Neural cell (in vitro differentiated cells): ENCODE results near the gene CYTH3. TPM values are rescaled to one million over a fixed set of nuclear protein-coding genes. Genes with fewer than 3 reads are reported as not detected.

Source experiments
- H2AFZ ChIP-seq: fragments of 200-600, 300-800 bp; sonication (generic), shearing (Covaris generic); 2 replicates; pipeline ENCODE4 v1.6.0; 2014; ENCODE audit warnings: low read depth, mild to moderate bottlenecking, antibody characterized with exemption, low read length, moderate library complexity
- H3F3A ChIP-seq: fragments of 200-600 bp; shearing (Covaris generic); 2 replicates; pipeline ENCODE4 v1.6.1; 2016; ENCODE audit warnings: mild to moderate bottlenecking, moderate library complexity, mixed read lengths, antibody characterized with exemption, low read length; ENCODE audit not compliant: insufficient read depth, poor library complexity, severe bottlenecking
- H3K27ac ChIP-seq: fragments of 200-600, 300-800 bp; sonication (generic), shearing (Covaris generic); 2 replicates; pipeline ENCODE4 v1.5.1; 2014; ENCODE audit warnings: mild to moderate bottlenecking, low read length, moderate library complexity
- H3K27me3 ChIP-seq: fragments of 300-800, 200-600 bp; sonication (generic), shearing (Covaris generic); 2 replicates; pipeline ENCODE4 v1.6.0; 2014; ENCODE audit warnings: mild to moderate bottlenecking, low read depth, low read length, moderate library complexity; ENCODE audit not compliant: insufficient read depth
- H3K36me3 ChIP-seq: fragments of 300-800, 200-600 bp; sonication (generic), shearing (Covaris generic); 2 replicates; pipeline ENCODE4 v1.5.1; 2014; ENCODE audit warnings: mild to moderate bottlenecking, antibody characterized with exemption, low read length, moderate library complexity; ENCODE audit not compliant: insufficient read depth
- H3K4me2 ChIP-seq: fragments of 300-800, 200-600 bp; sonication (generic), shearing (Covaris generic); 2 replicates; pipeline ENCODE4 v1.6.0; 2014; ENCODE audit warnings: mild to moderate bottlenecking, low read length
- H3K4me3 ChIP-seq: fragments of 300-800, 200-600 bp; sonication (generic), shearing (Covaris generic); 2 replicates; pipeline ENCODE4 v1.5.1; 2014; ENCODE audit warnings: mild to moderate bottlenecking, low read length, moderate library complexity
- H3K79me2 ChIP-seq: fragments of 200-600 bp; shearing (Covaris generic); replicated peaks from 2 replicates; pipeline ENCODE4 v1.6.0; 2014; ENCODE audit warnings: mild to moderate bottlenecking, low read length, moderate library complexity; ENCODE audit not compliant: insufficient read depth
- H3K9ac ChIP-seq: fragments of 300-800, 200-600 bp; sonication (generic), shearing (Covaris generic); 2 replicates; pipeline ENCODE4 v1.6.1; 2016; ENCODE audit warnings: mild to moderate bottlenecking, low read length, mixed read lengths
- H3K9me2 ChIP-seq: fragments of 200-600 bp; shearing (Covaris generic); 2 replicates; pipeline ENCODE4 v1.6.1; 2016; ENCODE audit warnings: mild to moderate bottlenecking, low read length, mixed read lengths; ENCODE audit not compliant: insufficient read depth
- H3K9me3 ChIP-seq: fragments of 200-600, 300-800 bp; sonication (generic), shearing (Covaris generic); 2 replicates; pipeline ENCODE4 v1.6.1; 2016; ENCODE audit warnings: mild to moderate bottlenecking, mixed run types, low read length, moderate library complexity, mixed read lengths
- H4K20me1 ChIP-seq: fragments of 200-600 bp; shearing (Covaris generic); 2 replicates; pipeline ENCODE4 v1.6.1; 2016; ENCODE audit warnings: mild to moderate bottlenecking, mixed run types; ENCODE audit not compliant: insufficient read depth
- CTCF ChIP-seq: fragments of 450-650 bp; IDR thresholded peaks from 2 replicates; pipeline ENCODE4 v1.5.1; 2014; ENCODE audit warnings: antibody characterized with exemption, mild to moderate bottlenecking, moderate library complexity; ENCODE audit not compliant: poor library complexity, severe bottlenecking
- EP300 ChIP-seq: fragments of 450-650 bp; conservative IDR thresholded peaks from 2 replicates; pipeline ENCODE4 v1.6.1; 2014; ENCODE audit warnings: antibody characterized with exemption, mild to moderate bottlenecking, moderate library complexity; ENCODE audit not compliant: poor library complexity, severe bottlenecking
- EZH2 ChIP-seq: fragments of 200-600, 300-800 bp; shearing (Covaris generic), sonication (generic); IDR thresholded peaks from 2 replicates; pipeline ENCODE4 v1.6.1; 2014; ENCODE audit warnings: antibody characterized with exemption, low read length, borderline replicate concordance, mild to moderate bottlenecking; ENCODE audit not compliant: insufficient read depth, poor library complexity, severe bottlenecking
- MXI1 ChIP-seq: fragments of 450-650 bp; conservative IDR thresholded peaks from 2 replicates; pipeline ENCODE4 v1.6.1; 2014; ENCODE audit warnings: antibody characterized with exemption, mild to moderate bottlenecking; ENCODE audit not compliant: poor library complexity, severe bottlenecking
- POLR2AphosphoS5 ChIP-seq: IDR thresholded peaks from 2 replicates; pipeline ENCODE4 v1.6.1; 2012
- RAD21 ChIP-seq: fragments of 450-650 bp; conservative IDR thresholded peaks from 2 replicates; pipeline ENCODE4 v1.6.1; 2014; ENCODE audit warnings: antibody characterized with exemption, mild to moderate bottlenecking, moderate library complexity
- REST ChIP-seq: IDR thresholded peaks from 2 replicates; pipeline ENCODE4 v1.6.1; 2012; ENCODE audit warnings: borderline replicate concordance
- SMC3 ChIP-seq: fragments of 450-650 bp; conservative IDR thresholded peaks from 2 replicates; pipeline ENCODE4 v1.6.1; 2014; ENCODE audit warnings: antibody characterized with exemption, mild to moderate bottlenecking, moderate library complexity; ENCODE audit not compliant: poor library complexity
- TAF1 ChIP-seq: IDR thresholded peaks from 2 replicates; pipeline ENCODE4 v1.6.1; 2012; ENCODE audit warnings: low read depth
- polyA plus RNA-seq: library from polyadenylated mRNA; depleted of rRNA; stranded (reverse); fragments of >200 nt; gene quantifications from 2 replicates; pipeline ENCODE4 v1.2.3, GENCODE V29; 2014

CYTH3 gene
- polyA plus RNA-seq, 1 donor from 2014 or later: 33.9 TPM

GRCh38 chr7:6212008-6212407 is 60.4 kb downstream of the CYTH3 start:
- H3K4me2 ChIP-seq: no peak overlapping the region
- TF ChIP-seq EZH2 (no peak), MXI1 (no peak), REST (no peak), SMC3 (no peak), EP300 (no peak), CTCF (no peak), TAF1 (no peak), RAD21 (no peak), POLR2AphosphoS5 (no peak)
- no peaks in the 10 kb centered on the region for H3K27me3 ChIP-seq
- H3K9ac ChIP-seq: no peak overlapping the region
- H4K20me1 ChIP-seq: no peaks in the 10 kb centered on the region
- H3K36me3 ChIP-seq: no peaks in the 10 kb centered on the region
- H3K9me3 ChIP-seq: no peaks in the 10 kb centered on the region
- H3K27ac ChIP-seq: no peak overlapping the region
- H3F3A ChIP-seq: no peaks in the 10 kb centered on the region
- no peak overlapping the region for H2AFZ ChIP-seq
- no peak overlapping the region for H3K4me3 ChIP-seq
- H3K79me2 ChIP-seq: no peaks in the 10 kb centered on the region
- no peaks in the 10 kb centered on the region for H3K9me2 ChIP-seq

- no peaks in the 10 kb centered on the region for H3K79me2 ChIP-seq
- H3K4me2 ChIP-seq: no peak overlapping the region
- no peak overlapping the region for H3K4me3 ChIP-seq
- no peaks in the 10 kb centered on the region for H3K27me3 ChIP-seq
- no peak overlapping the region for H3K9ac ChIP-seq
- H3K36me3 ChIP-seq: no peaks in the 10 kb centered on the region
- no peaks in the 10 kb centered on the region for H3K9me3 ChIP-seq
- TF ChIP-seq EP300 (no peak), REST (no peak), RAD21 (no peak), MXI1 (no peak), TAF1 (no peak), CTCF (no peak)
- H4K20me1 ChIP-seq: no peaks in the 10 kb centered on the region
- H2AFZ ChIP-seq: no peak overlapping the region
- no peaks in the 10 kb centered on the region for H3K9me2 ChIP-seq
- no peaks in the 10 kb centered on the region for H3F3A ChIP-seq
- H3K27ac ChIP-seq: no peak overlapping the region
Measured at GRCh38 chr7:6210621-6211372, 61.6 kb downstream of the CYTH3 start.
